Endothelial cell of umbilical vein (primary cell): ENCODE results near the gene CPED1. TPM values are rescaled to one million over a fixed set of nuclear protein-coding genes. Genes with fewer than 3 reads are reported as not detected.

ENCODE experiments used
- BruUV-seq: library from RNA; stranded (reverse); fragments of 400-500 nt; replicated peaks from 2 replicates; lab custom pipeline; 2021; lab: Mats Ljungman, UMichigan
- CTCF ChIA-PET: fragments of 300-600, 350-600 bp; sonication (Branson Sonifier 250); formaldehyde crosslinking; loops from one replicate; lab custom pipeline; 2021; ENCODE audit warnings: antibody characterized with exemption, inconsistent platforms; lab: Charles Lee
- POLR2A ChIA-PET: fragments of 300-600, 350-600 bp; sonication (Branson Sonifier 250); formaldehyde crosslinking; loops from one replicate; lab custom pipeline; 2021; ENCODE audit warnings: antibody characterized with exemption, inconsistent platforms; lab: Charles Lee
- DNase-seq: peaks from one replicate; pipeline ENCODE4 v3.0.0-alpha.2; 2011; ENCODE audit warnings: low read depth, low spot score
- FAIRE-seq: peaks from 2 replicates; lab custom pipeline; 2011; peaks lifted over from hg19 to GRCh38; lab: Jason Lieb, UNC
- H2AFZ ChIP-seq: 2 replicates; pipeline ENCODE4 v1.6.0; 2012; ENCODE audit warnings: low read depth, low read length, control low read depth, inconsistent platforms
- H3K27ac ChIP-seq: 2 replicates; pipeline ENCODE4 v1.5.1; 2011; ENCODE audit warnings: low read depth, mild to moderate bottlenecking, control low read depth, low read length, moderate library complexity; ENCODE audit not compliant: insufficient read depth
- H3K27me3 ChIP-seq, 2 experiments: 2 replicates each; pipeline versions ENCODE4 v1.6.0 to v1.6.1; 2011; ENCODE audit warnings: low read length in 2 of 2, mixed read lengths in 1 of 2; ENCODE audit not compliant: control insufficient read depth in 2 of 2, insufficient read depth in 2 of 2
- H3K36me3 ChIP-seq, 2 experiments: 2 replicates in 1 of 2; 3 replicates in 1 of 2; pipeline ENCODE4 v1.5.1; 2011; ENCODE audit warnings: low read length in 2 of 2, mild to moderate bottlenecking in 1 of 2, moderate library complexity in 1 of 2; ENCODE audit not compliant: control insufficient read depth in 2 of 2, insufficient read depth in 2 of 2; ENCODE audit errors: extremely low read depth in 1 of 2
- H3K4me1 ChIP-seq: 3 replicates; pipeline ENCODE4 v1.5.1; 2011; ENCODE audit warnings: mild to moderate bottlenecking, low read length; ENCODE audit not compliant: control insufficient read depth, insufficient read depth; ENCODE audit errors: extremely low read depth
- H3K4me2 ChIP-seq: 2 replicates; pipeline ENCODE4 v1.6.1; 2011; ENCODE audit warnings: low read length, control low read depth, mixed read lengths; ENCODE audit not compliant: insufficient read depth
- H3K4me3 ChIP-seq, 3 experiments: fragments of 200-600 bp in 1 of 3; sonication (generic), shearing (Covaris generic) in 1 of 3; replicated peaks in 1 of 3; 2 replicates each; pipeline ENCODE4 v1.5.1; 2011 to 2016; ENCODE audit warnings: control low read depth in 3 of 3, low read length in 3 of 3, mild to moderate bottlenecking in 2 of 3, inconsistent platforms in 1 of 3, low read depth in 1 of 3, moderate library complexity in 1 of 3; ENCODE audit not compliant: insufficient read depth in 1 of 3
- H3K79me2 ChIP-seq: 2 replicates; pipeline ENCODE4 v1.6.0; 2012; ENCODE audit warnings: low read length, inconsistent platforms; ENCODE audit not compliant: control insufficient read depth, insufficient read depth
- H3K9ac ChIP-seq: replicated peaks from 2 replicates; pipeline ENCODE3; 2011; ENCODE audit warnings: low read length, control low read depth; ENCODE audit not compliant: insufficient read depth; ENCODE audit errors: extremely low read depth
- H3K9me1 ChIP-seq: replicated peaks from 3 replicates; pipeline ENCODE4 v1.6.0; 2011; ENCODE audit warnings: mild to moderate bottlenecking, low read length; ENCODE audit not compliant: control insufficient read depth, insufficient read depth; ENCODE audit errors: extremely low read depth
- H3K9me3 ChIP-seq: replicated peaks from 2 replicates; pipeline ENCODE4 v1.5.1; 2012; ENCODE audit warnings: low read length, inconsistent platforms; ENCODE audit not compliant: control insufficient read depth, insufficient read depth
- H4K20me1 ChIP-seq: replicated peaks from 2 replicates; pipeline ENCODE3; 2011; ENCODE audit warnings: mild to moderate bottlenecking, low read length; ENCODE audit not compliant: control insufficient read depth, insufficient read depth; ENCODE audit errors: extremely low read depth
- EZH2 ChIP-seq: IDR thresholded peaks from 2 replicates; pipeline ENCODE4 v1.6.1; 2012; ENCODE audit warnings: borderline replicate concordance, low read depth, mild to moderate bottlenecking, moderate library complexity, low read length, inconsistent platforms; ENCODE audit not compliant: severe bottlenecking
- FOS ChIP-seq: IDR thresholded peaks from 2 replicates; pipeline ENCODE4 v1.6.1; 2011; ENCODE audit warnings: mild to moderate bottlenecking, low read length, moderate library complexity, borderline replicate concordance; ENCODE audit not compliant: insufficient read depth
- GATA2 ChIP-seq: IDR thresholded peaks from 2 replicates; pipeline ENCODE4 v1.7.0; 2011; ENCODE audit warnings: low read depth, mild to moderate bottlenecking, moderate library complexity, mixed read lengths, low read length; ENCODE audit not compliant: insufficient read length, insufficient read depth
- JUN ChIP-seq: IDR thresholded peaks from 2 replicates; pipeline ENCODE4 v1.6.1; 2011; ENCODE audit warnings: borderline replicate concordance, low read depth; ENCODE audit not compliant: insufficient read length, insufficient read depth
- MYC ChIP-seq: IDR thresholded peaks from one replicate; pipeline ENCODE4 v1.6.1; 2011; ENCODE audit warnings: mild to moderate bottlenecking, low read depth, low read length
- POLR2A ChIP-seq: IDR thresholded peaks from 2 replicates; pipeline ENCODE4 v1.6.1; 2012; ENCODE audit warnings: low read depth, mild to moderate bottlenecking, control low read depth, low read length
- POLR2AphosphoS5 ChIP-seq: IDR thresholded peaks from 2 replicates; pipeline ENCODE4 v1.6.1; 2012; ENCODE audit warnings: low read depth, mild to moderate bottlenecking, control low read depth, low read length, moderate library complexity; ENCODE audit not compliant: insufficient read depth
- dilution Hi-C: fragments of 300-500 bp; cut with MboI; formaldehyde crosslinking; loops from one replicate; pipeline ENCODE4 v1.15.0; 2019; ENCODE audit warnings: low sequenced_read_pairs; ENCODE audit not compliant: extremely low pct_ligation_motif_present
- intact Hi-C: fragments of 100-400 bp; cut with micrococcal nuclease; formaldehyde crosslinking; loops from one replicate; pipeline ENCODE4 v1.10.0; 2022
- polyA plus RNA-seq, 4 experiments: library from polyadenylated mRNA; depleted of rRNA in 3 of 4; stranded (reverse) in 3 of 4; unstranded in 1 of 4; fragments of >200 nt; gene quantifications; 2 replicates each; pipeline versions ENCODE4 v1.2.1 to v1.2.3, GENCODE V29; 2011 to 2012; ENCODE audit warnings: missing spikeins in 1 of 4
- total RNA-seq: library from RNA; stranded (reverse); gene quantifications from 2 replicates; pipeline ENCODE4 v1.2.3, GENCODE V29; 2021
- TF ChIP-seq, protein P1 (sequence below): IDR thresholded peaks from 2 replicates; pipeline ENCODE4 v1.6.1; 2011; ENCODE audit not compliant: insufficient read depth, insufficient read length
- TF ChIP-seq, protein P2 (sequence below), 2 donors: IDR thresholded peaks; 1 replicate in 1 of 2; 2 replicates in 1 of 2; pipeline ENCODE4 v1.5.1; 2011; ENCODE audit warnings: low read length in 2 of 2, mild to moderate bottlenecking in 2 of 2, moderate library complexity in 2 of 2, control low read depth in 1 of 2, inconsistent platforms in 1 of 2, low read depth in 1 of 2; ENCODE audit not compliant: insufficient read depth in 1 of 2; ENCODE audit errors: extremely low read depth in 1 of 2

The CPED1 gene
- total and polyA plus RNA-seq, 2 donors (not counting 3 experiments of a cell fraction or from before 2014, with no cell fraction given) = 0.22 to 3.0 TPM

DNA sequence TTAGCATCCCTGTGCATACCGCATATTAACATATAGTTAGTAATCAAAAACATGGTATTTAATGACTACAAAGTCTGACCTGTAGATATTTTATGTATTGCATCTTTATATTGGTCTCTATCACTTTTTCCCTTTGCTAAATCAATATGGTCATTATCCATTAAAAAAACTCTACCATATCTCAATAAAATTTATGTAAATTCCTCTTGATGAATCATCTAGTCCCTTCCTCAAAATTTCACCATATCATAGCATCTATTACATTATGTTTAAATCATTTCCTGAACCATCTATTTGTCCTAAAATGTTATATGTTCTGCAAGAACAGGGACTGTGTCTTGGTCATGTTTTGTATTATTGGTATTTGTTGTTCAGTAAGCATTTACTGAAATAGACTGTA, 45.6 kb upstream of the CPED1 start:
- ChIA-PET CTCF (interaction anchor here (1.2 to 6.1 kb wide), 3 partner anchors 11 to 151 kb away, joined by 3 to 64 read pairs (median 4); no protein-coding TSS in a partner anchor), POLR2A (no interaction called here)
- dilution Hi-C loops (no loop called here), intact Hi-C loops (loop anchor here (1.0 to 10.0 kb wide), 3 partner anchors 7 to 538 kb away; partner anchors contain the start of gene ING3)
- Histone ChIP-seq H3K27me3 (no peaks in the 10 kb centered on the region), H3K4me2 (peak overlapping the region; percentile 49), H3K9me1 (no peaks in the 10 kb centered on the region), H3K36me3 (no peaks in the 10 kb centered on the region), H3K9me3 (no peaks in the 10 kb centered on the region), H4K20me1 (no peaks in the 10 kb centered on the region), H3K9ac (peak overlapping the region; percentile 22), H3K4me1 (peaks cover 46% of the 10 kb centered on the region), H3K79me2 (no peaks in the 10 kb centered on the region), H3K4me3 (no peak overlapping the region), H3K27ac (peak overlapping the region; percentile 87), H2AFZ (no peak overlapping the region)
- BruUV-seq = no TSS peak
- FAIRE-seq (no peak), DNase-seq (peak; percentile 36)
- peak; percentile 56 for TF ChIP-seq JUN
- peak; percentile 84 for TF ChIP-seq GATA2
- peak; percentile 70 for TF ChIP-seq FOS
- TF ChIP-seq POLR2A = no peak

DNA sequence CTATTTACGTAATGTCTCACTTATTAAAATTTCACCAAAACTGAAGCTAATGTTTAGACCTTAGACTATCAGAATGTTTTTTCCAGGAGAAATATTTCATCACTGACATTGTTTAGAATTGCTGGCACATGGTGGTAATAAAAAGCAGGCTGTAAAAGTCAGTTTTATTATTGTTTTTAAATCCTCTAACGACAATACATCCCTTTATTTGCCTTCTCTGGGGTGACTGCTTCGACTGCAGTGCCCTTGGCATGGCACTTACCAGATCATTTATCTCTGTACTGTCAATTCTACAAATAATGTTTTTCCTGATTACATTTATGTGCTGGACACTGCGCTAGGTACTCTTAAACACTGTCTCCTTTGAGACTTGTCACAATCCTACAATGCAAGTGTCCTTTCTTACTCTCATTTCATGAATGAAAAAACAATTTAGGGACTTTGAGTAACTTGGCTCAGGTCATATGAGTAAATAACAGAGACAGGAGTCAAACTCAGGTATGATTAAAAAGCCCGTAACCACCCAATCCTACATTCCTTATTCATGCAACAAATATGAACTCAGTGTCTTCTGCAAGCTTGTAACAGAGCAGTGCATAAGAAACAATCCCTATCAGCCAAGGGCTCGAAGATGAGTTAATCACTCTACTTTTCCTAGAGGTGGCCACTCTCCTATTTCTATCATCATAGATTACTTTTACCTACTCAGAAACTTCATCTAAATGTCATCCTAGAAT, 43.5 kb upstream of the CPED1 start:
- Histone ChIP-seq H3K4me1 (peaks cover 52% of the 10 kb centered on the region), H3K9ac (no peak overlapping the region), H3K79me2 (no peaks in the 10 kb centered on the region), H3K27ac (no peak overlapping the region), H4K20me1 (no peaks in the 10 kb centered on the region), H3K36me3 (no peaks in the 10 kb centered on the region), H2AFZ (peak overlapping the region; percentile 71), H3K4me3 (no peak overlapping the region), H3K9me1 (no peaks in the 10 kb centered on the region), H3K4me2 (no peak overlapping the region), H3K9me3 (no peaks in the 10 kb centered on the region), H3K27me3 (no peaks in the 10 kb centered on the region)
- intact Hi-C loops (loop anchor here (5.0 to 10.0 kb wide), 2 partner anchors 363 to 540 kb away; no protein-coding TSS in a partner anchor), dilution Hi-C loops (no loop called here)
- peak; percentile 33 for DNase-seq
- TF ChIP-seq POLR2A = no peak
- TF ChIP-seq FOS = no peak
- TF ChIP-seq POLR2AphosphoS5 = no peak
- TF ChIP-seq JUN = no peak
- TF ChIP-seq, protein P1, sequence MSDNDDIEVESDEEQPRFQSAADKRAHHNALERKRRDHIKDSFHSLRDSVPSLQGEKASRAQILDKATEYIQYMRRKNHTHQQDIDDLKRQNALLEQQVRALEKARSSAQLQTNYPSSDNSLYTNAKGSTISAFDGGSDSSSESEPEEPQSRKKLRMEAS = no peak
- no peak for TF ChIP-seq MYC
- TF ChIP-seq EZH2 = no peak
- TF ChIP-seq, protein P2, sequence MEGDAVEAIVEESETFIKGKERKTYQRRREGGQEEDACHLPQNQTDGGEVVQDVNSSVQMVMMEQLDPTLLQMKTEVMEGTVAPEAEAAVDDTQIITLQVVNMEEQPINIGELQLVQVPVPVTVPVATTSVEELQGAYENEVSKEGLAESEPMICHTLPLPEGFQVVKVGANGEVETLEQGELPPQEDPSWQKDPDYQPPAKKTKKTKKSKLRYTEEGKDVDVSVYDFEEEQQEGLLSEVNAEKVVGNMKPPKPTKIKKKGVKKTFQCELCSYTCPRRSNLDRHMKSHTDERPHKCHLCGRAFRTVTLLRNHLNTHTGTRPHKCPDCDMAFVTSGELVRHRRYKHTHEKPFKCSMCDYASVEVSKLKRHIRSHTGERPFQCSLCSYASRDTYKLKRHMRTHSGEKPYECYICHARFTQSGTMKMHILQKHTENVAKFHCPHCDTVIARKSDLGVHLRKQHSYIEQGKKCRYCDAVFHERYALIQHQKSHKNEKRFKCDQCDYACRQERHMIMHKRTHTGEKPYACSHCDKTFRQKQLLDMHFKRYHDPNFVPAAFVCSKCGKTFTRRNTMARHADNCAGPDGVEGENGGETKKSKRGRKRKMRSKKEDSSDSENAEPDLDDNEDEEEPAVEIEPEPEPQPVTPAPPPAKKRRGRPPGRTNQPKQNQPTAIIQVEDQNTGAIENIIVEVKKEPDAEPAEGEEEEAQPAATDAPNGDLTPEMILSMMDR (IDR thresholded peaks at IDR 0.05; ENCODE audit: extremely low read depth in 1 of 2, insufficient read depth in 1 of 2, low read depth in 1 of 2, low read length in 2 of 2) = no peak
- TF ChIP-seq GATA2 = no peak
- ChIA-PET CTCF (interaction anchor here (1.0 to 1.3 kb wide), 2 partner anchors 14 to 153 kb away, joined by 3 read pairs; no protein-coding TSS in a partner anchor), POLR2A (no interaction called here)
- BruUV-seq = no TSS peak
- FAIRE-seq = peak; percentile 42
